ENCODE data around the gene HEATR5A. TPM values are rescaled to one million over a fixed set of nuclear protein-coding genes. Genes with fewer than 3 reads are reported as not detected.
A peak's percentile ranks its signal among the peaks of the same experiment; 100 is the strongest.

Gene HEATR5A
- total and polyA plus RNA-seq, 2 of the 13 experiments (the other 11 are each of a cell fraction or from before 2014, with no cell fraction given), result 36.4 to 105 TPM

DNA sequence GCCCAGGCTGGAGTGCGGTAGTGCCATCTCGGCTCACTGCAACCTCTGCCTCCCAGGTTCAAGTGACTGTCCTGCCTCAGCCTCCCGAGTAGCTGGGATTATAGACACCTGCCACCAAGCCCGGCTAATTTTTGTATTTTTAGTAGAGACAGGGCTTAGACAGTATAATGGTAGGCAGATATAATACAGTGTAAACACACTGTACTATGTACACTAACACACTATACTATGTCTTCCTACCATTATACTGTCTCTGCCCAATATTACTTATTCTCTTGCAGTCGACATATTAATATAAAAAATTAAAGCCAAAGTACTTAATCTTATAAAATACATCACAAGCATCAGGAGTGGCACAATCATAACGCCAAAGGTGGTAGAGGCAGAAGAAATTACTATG lies 21.9 kb upstream of the HEATR5A start:
- no TSS peak for BruUV-seq (replicated peaks)
- no peak for FAIRE-seq
- no peak overlapping the region for H3K27ac ChIP-seq (ENCODE audit: extremely low read length, insufficient read depth, low read length)
- H3K9ac ChIP-seq (ENCODE audit: insufficient read depth, low read depth, low read length), result no peak overlapping the region
- CTCF ChIA-PET (ENCODE audit: low intra/inter-chr PET ratio, low total read pairs), result no interaction called here
- no peak overlapping the region for H2AFZ ChIP-seq (ENCODE audit: low read length)
- TF ChIP-seq, protein P1, sequence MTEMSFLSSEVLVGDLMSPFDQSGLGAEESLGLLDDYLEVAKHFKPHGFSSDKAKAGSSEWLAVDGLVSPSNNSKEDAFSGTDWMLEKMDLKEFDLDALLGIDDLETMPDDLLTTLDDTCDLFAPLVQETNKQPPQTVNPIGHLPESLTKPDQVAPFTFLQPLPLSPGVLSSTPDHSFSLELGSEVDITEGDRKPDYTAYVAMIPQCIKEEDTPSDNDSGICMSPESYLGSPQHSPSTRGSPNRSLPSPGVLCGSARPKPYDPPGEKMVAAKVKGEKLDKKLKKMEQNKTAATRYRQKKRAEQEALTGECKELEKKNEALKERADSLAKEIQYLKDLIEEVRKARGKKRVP (CRISPR knock-in tag; IDR thresholded peaks at IDR 0.05), result no peak
- no peak for TF ChIP-seq ZNF256 (CRISPR knock-in tag; conservative IDR thresholded peaks at IDR 0.05)
- H3K79me2 ChIP-seq (ENCODE audit: insufficient read depth, low read length), result no peaks in the 10 kb centered on the region
- no peaks in the 10 kb centered on the region for H3K27me3 ChIP-seq (ENCODE audit: control insufficient read depth in 1 of 2, insufficient read depth in 2 of 2, low read length in 2 of 2)
- POLR2A ChIA-PET, result interaction anchor here (1.3 kb wide), 1 partner anchor 22 kb away, joined by 5 read pairs; the partner anchor contains the start of gene HEATR5A
- H3K4me1 ChIP-seq (ENCODE audit: insufficient read depth, low read length), result no peaks in the 10 kb centered on the region
- ATAC-seq, result peak; percentile 51
- no peak for DNase-seq (ENCODE audit: low spot score)
- 90% methylated on average over 6 of the region's 6 CpGs for WGBS (ENCODE audit: low lambda C conversion rate)
- intact Hi-C loops (cut with micrococcal nuclease; ENCODE audit: unreplicated experiment) (no loop called here), in situ Hi-C loops (cut with HindIII; ENCODE audit: extremely low pct_ligation_motif_present, low pct_unique_long_range_greater_than_20kb) (no loop called here)
- H3K9me3 ChIP-seq (ENCODE audit: low read length), result no peaks in the 10 kb centered on the region
- H3K4me3 ChIP-seq (replicated peaks in 1 of 3; ENCODE audit: insufficient read depth in 1 of 3, low read depth in 2 of 3, low read length in 3 of 3), result no peak overlapping the region
- no peak overlapping the region for H3K4me2 ChIP-seq (ENCODE audit: low read depth, low read length)
- 0 out of 5 replicates have a peak, but pooled peaks cover 0 to 1% of the 10 kb centered on the region in 2 experiments for H3K36me3 ChIP-seq (replicated peaks in 1 of 2; ENCODE audit: control insufficient read depth in 1 of 2, insufficient read depth in 2 of 2, low read length in 2 of 2)
- no peaks in the 10 kb centered on the region for H4K20me1 ChIP-seq (ENCODE audit: insufficient read depth, low read length)

DNA sequence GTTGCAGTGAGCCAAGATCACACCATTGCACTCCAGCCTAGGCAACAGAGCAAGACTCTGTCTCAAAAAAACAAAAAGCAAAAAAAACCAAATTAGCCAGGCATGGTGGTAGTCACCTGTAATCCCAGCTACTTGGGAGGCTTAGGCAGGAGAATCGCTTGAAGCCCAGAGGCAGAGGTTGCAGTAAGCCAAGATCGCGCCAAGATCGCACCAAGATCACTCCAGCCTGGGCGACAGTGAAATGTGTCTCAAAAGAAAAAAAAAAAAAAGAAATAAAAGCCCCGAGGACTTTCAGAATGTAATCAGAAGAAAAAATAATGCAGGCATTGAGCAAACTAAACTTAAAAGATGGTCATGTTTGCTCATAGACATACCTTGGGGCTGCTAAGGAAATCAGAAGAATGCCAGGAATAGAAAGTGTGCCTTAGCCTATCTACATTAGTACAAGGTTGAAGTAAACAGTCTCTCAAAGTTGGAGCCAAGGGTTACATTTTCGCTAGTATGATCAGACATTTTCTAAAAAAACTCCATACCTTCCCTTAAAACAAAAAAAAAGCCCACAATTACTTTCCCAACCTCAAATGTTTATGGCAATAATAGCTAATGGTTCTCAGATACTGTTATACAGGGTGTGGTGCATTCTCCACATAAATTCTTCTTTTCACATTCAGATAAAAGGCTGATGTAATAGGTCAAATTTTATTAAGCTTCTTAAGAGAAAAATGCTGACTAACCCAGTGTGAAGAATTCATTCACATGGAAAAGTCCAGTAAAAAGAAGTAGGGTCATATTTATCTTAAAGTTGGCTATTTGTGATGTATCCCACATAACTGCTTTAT lies 21.1 kb upstream of the HEATR5A start:
- Histone ChIP-seq H2AFZ (ENCODE audit: low read length) (no peak overlapping the region), H4K20me1 (ENCODE audit: insufficient read depth, low read length) (no peaks in the 10 kb centered on the region), H3K79me2 (ENCODE audit: insufficient read depth, low read length) (no peaks in the 10 kb centered on the region), H3K4me3 (replicated peaks in 1 of 3; ENCODE audit: insufficient read depth in 1 of 3, low read depth in 2 of 3, low read length in 3 of 3) (no peak overlapping the region), H3K27ac (ENCODE audit: extremely low read length, insufficient read depth, low read length) (no peak overlapping the region), H3K9me3 (ENCODE audit: low read length) (no peaks in the 10 kb centered on the region), H3K27me3 (ENCODE audit: control insufficient read depth in 1 of 2, insufficient read depth in 2 of 2, low read length in 2 of 2) (no peaks in the 10 kb centered on the region), H3K9ac (ENCODE audit: insufficient read depth, low read depth, low read length) (no peak overlapping the region), H3K36me3 (replicated peaks in 1 of 2; ENCODE audit: control insufficient read depth in 1 of 2, insufficient read depth in 2 of 2, low read length in 2 of 2) (0 out of 5 replicates have a peak, but pooled peaks cover 0 to 1% of the 10 kb centered on the region in 2 experiments), H3K4me2 (ENCODE audit: low read depth, low read length) (no peak overlapping the region), H3K4me1 (ENCODE audit: insufficient read depth, low read length) (no peaks in the 10 kb centered on the region)
- 92% methylated on average over 7 of the region's 7 CpGs for WGBS (ENCODE audit: low lambda C conversion rate)
- no peak for ATAC-seq
- no peak for DNase-seq (ENCODE audit: low spot score)
- intact Hi-C loops (cut with micrococcal nuclease; ENCODE audit: unreplicated experiment) (no loop called here), in situ Hi-C loops (cut with HindIII; ENCODE audit: extremely low pct_ligation_motif_present, low pct_unique_long_range_greater_than_20kb) (no loop called here)
- BruUV-seq (replicated peaks), result no TSS peak
- ChIA-PET POLR2A (interaction anchor here (1.0 to 1.3 kb wide), 2 partner anchors 16 to 21 kb away, joined by 3 to 5 read pairs; partner anchors contain the start of genes DTD2 and HEATR5A), CTCF (ENCODE audit: low intra/inter-chr PET ratio, low total read pairs) (no interaction called here)
- no peak for FAIRE-seq
- TF ChIP-seq FOXK1 (CRISPR knock-in tag; IDR thresholded peaks at IDR 0.05; ENCODE audit: borderline replicate concordance, low read depth) (no peak), ZNF256 (CRISPR knock-in tag; conservative IDR thresholded peaks at IDR 0.05) (no peak), MAFF (IDR thresholded peaks at IDR 0.05; ENCODE audit: low read depth, low read length) (0 out of 2 replicates have a peak, but pooled peaks have one; percentile 17), CHCHD3 (CRISPR knock-in tag; IDR thresholded peaks at IDR 0.05) (no peak), PRDM4 (CRISPR knock-in tag; IDR thresholded peaks at IDR 0.05; ENCODE audit: borderline replicate concordance) (no peak), MAFK (conservative IDR thresholded peaks at IDR 0.05 in 1 of 2, IDR thresholded peaks at IDR 0.05 in 1 of 2; ENCODE audit: low read length in 2 of 2) (peak in 1 of 2 experiments; percentile 32; a peak in 2 of 4 replicates)
